ENCODE results near the gene SLC9A1.

Gene SLC9A1

GRCh38 chr1:27101696-27102095 is 53.2 kb downstream of the SLC9A1 start:
- no peak overlapping the region for H3K4me3 ChIP-seq (ENCODE audit: low read length)
- no peak for DNase-seq (ENCODE audit: low read depth)
- TF ChIP-seq, protein P1, sequence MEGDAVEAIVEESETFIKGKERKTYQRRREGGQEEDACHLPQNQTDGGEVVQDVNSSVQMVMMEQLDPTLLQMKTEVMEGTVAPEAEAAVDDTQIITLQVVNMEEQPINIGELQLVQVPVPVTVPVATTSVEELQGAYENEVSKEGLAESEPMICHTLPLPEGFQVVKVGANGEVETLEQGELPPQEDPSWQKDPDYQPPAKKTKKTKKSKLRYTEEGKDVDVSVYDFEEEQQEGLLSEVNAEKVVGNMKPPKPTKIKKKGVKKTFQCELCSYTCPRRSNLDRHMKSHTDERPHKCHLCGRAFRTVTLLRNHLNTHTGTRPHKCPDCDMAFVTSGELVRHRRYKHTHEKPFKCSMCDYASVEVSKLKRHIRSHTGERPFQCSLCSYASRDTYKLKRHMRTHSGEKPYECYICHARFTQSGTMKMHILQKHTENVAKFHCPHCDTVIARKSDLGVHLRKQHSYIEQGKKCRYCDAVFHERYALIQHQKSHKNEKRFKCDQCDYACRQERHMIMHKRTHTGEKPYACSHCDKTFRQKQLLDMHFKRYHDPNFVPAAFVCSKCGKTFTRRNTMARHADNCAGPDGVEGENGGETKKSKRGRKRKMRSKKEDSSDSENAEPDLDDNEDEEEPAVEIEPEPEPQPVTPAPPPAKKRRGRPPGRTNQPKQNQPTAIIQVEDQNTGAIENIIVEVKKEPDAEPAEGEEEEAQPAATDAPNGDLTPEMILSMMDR (conservative IDR thresholded peaks at IDR 0.05; ENCODE audit: low read length), result no peak

DNA sequence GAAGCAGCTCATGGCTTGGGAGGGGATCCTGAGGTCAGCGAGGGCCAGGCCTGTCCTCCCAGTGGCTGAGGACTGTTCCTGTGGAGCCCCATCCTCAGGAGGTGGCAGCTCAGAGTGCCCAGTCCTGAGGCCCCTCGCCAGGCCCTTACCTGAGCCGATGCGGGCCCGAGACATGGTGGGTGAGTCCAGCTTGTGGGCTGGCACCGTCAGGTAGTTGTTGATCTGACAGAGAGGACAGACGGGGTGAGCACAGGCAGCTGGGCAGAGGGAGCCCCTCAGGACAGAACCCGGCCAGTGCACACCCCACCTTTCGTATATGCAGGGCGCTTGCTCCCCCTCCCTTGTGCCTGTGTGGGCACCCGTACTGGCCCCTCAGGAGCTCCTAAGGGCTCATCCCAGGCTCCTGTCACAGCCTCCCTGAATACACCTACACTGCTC is 53.9 kb downstream of the SLC9A1 start:
- DNase-seq (ENCODE audit: low read depth), result no peak
- TF ChIP-seq, protein P1 (conservative IDR thresholded peaks at IDR 0.05; ENCODE audit: low read length), result no peak
- H3K4me3 ChIP-seq (ENCODE audit: low read length), result no peak overlapping the region

DNA sequence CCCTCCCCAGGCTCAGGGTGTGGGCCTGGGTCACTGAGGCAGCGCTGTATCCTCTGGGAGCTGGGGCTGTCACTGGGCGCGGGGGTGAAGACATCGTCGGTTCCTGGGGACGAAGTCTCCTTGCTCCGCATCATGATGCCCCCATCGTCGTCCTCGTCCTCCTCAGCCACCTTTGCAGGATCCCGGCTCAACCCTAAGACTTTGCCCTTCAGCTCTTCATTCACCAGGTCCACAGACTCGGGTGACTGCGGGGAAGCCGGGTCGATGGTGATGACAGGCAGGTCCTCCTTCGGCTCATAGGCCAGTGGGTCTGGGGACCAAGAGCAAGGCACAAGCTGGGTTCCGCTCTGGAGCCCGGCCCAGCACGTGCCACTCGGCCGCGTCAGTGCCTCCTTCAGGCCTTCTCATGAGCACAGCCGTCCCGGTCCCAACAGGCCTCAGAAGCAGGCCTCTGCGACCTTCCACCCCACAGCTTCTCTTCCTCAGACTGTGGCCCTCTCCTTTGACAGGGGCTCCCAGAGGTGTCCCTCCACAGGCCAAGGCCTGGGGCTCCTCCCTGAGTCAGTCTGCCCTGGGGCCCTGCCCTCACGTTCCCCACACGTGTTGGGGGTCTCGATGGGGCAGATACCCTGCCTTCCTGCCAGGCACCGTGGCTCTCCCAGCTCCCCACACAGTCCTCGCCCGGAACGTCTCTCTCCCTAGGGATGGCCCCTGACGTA is 54.4 kb downstream of the SLC9A1 start:
- H3K4me3 ChIP-seq (ENCODE audit: low read length), result no peak overlapping the region
- TF ChIP-seq, protein P1 (conservative IDR thresholded peaks at IDR 0.05; ENCODE audit: low read length), result no peak
- DNase-seq (ENCODE audit: low read depth), result no peak

- H3K4me3 ChIP-seq (ENCODE audit: low read length), result no peak overlapping the region
- peak; percentile 80 for DNase-seq (ENCODE audit: low read depth)
- TF ChIP-seq, protein P1 (conservative IDR thresholded peaks at IDR 0.05; ENCODE audit: low read length), result no peak; the same call in 1 of the 2 replicates
Measured at GRCh38 chr1:27099587-27100334, 55.2 kb downstream of the SLC9A1 start.

GRCh38 chr1:27099135-27099586 is 55.8 kb downstream of the SLC9A1 start:
- TF ChIP-seq, protein P1 (conservative IDR thresholded peaks at IDR 0.05; ENCODE audit: low read length), result no peak
- peak; percentile 61 for DNase-seq (ENCODE audit: low read depth)
- no peak overlapping the region for H3K4me3 ChIP-seq (ENCODE audit: low read length)

DNA sequence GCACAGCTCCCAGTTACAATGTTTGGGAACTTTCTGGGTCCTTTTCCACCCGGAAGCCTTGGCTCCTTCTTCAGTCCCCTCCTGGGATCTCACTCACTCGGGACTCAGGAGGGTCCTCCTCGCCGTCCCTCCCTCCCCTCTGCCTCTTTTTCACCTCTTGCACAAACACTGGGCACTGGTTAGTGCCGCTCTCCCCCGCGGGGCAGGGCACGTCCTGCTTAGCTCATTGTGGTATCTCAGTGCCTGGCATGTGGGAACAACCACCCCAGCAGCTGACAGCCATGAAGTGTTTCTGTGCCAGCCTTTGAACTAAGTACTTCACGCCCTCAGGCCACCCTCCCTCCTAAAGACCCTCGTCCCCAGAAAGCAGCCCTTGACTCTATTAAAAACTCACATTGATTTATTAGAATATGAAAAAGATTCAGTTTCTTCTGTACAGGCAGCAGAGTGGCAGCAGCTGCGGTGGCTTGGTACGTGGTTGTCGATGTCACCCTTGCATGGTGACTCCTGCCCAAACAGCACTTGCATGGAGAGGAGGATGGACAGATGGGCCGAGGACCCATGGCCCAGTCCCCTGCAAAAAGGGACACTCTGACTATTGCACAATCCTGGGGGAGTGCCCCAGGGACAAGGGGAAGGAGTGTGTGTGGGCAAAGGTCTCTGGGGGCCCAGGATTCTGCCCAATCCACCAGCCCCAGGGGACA is 56.3 kb downstream of the SLC9A1 start:
- H3K4me3 ChIP-seq (ENCODE audit: low read length), result no peak overlapping the region
- DNase-seq (ENCODE audit: low read depth), result peak; percentile 27
- TF ChIP-seq, protein P1 (conservative IDR thresholded peaks at IDR 0.05; ENCODE audit: low read length), result no peak

Data from AG10803 (cell line).